ENCODE measurements around the gene TMEM25. TPM values are rescaled to one million over a fixed set of nuclear protein-coding genes. Genes with fewer than 3 reads are reported as not detected.

TMEM25 gene
- total RNA-seq, 1 donor from 2014 or later, result 18.3 TPM

DNA sequence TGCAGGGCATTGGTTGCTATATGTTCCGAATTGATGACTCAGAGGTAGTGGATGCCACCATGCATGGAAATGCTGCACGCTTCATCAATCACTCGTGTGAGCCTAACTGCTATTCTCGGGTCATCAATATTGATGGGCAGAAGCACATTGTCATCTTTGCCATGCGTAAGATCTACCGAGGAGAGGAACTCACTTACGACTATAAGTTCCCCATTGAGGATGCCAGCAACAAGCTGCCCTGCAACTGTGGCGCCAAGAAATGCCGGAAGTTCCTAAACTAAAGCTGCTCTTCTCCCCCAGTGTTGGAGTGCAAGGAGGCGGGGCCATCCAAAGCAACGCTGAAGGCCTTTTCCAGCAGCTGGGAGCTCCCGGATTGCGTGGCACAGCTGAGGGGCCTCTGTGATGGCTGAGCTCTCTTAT, 9.1 kb upstream of the TMEM25 start:
- ATAC-seq, result no peak
- Histone ChIP-seq H3K36me3 (peaks cover 83% of the 10 kb centered on the region), H3K27ac (no peak overlapping the region), H3K9me3 (no peaks in the 10 kb centered on the region), H3K4me1 (no peaks in the 10 kb centered on the region), H3K27me3 (ENCODE audit: low read depth) (no peaks in the 10 kb centered on the region), H3K4me3 (no peak overlapping the region)
- TF ChIP-seq, protein P1, sequence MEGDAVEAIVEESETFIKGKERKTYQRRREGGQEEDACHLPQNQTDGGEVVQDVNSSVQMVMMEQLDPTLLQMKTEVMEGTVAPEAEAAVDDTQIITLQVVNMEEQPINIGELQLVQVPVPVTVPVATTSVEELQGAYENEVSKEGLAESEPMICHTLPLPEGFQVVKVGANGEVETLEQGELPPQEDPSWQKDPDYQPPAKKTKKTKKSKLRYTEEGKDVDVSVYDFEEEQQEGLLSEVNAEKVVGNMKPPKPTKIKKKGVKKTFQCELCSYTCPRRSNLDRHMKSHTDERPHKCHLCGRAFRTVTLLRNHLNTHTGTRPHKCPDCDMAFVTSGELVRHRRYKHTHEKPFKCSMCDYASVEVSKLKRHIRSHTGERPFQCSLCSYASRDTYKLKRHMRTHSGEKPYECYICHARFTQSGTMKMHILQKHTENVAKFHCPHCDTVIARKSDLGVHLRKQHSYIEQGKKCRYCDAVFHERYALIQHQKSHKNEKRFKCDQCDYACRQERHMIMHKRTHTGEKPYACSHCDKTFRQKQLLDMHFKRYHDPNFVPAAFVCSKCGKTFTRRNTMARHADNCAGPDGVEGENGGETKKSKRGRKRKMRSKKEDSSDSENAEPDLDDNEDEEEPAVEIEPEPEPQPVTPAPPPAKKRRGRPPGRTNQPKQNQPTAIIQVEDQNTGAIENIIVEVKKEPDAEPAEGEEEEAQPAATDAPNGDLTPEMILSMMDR (IDR thresholded peaks at IDR 0.05), result no peak
- no peak for DNase-seq
- intact Hi-C loops (cut with DNase I), result no loop called here

DNA sequence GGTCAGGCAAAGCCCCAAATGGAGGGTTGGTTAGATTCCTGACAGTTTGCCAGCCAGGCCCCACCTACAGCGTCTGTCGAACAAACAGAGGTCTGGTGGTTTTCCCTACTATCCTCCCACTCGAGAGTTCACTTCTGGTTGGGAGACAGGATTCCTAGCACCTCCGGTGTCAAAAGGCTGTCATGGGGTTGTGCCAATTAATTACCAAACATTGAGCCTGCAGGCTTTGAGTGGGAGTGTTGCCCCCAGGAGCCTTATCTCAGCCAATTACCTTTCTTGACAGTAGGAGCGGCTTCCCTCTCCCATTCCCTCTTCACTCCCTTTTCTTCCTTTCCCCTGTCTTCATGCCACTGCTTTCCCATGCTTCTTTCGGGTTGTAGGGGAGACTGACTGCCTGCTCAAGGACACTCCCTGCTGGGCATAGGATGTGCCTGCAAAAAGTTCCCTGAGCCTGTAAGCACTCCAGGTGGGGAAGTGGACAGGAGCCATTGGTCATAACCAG, 8.4 kb upstream of the TMEM25 start:
- TF ChIP-seq, protein P1 (IDR thresholded peaks at IDR 0.05), result peak; percentile 24
- Histone ChIP-seq H3K4me1 (no peaks in the 10 kb centered on the region), H3K9me3 (no peaks in the 10 kb centered on the region), H3K4me3 (no peak overlapping the region), H3K36me3 (peaks cover 76% of the 10 kb centered on the region), H3K27me3 (ENCODE audit: low read depth) (no peaks in the 10 kb centered on the region), H3K27ac (no peak overlapping the region)
- intact Hi-C loops (cut with DNase I), result no loop called here
- DNase-seq (no peak), ATAC-seq (peak; percentile 67 to 73)

DNA sequence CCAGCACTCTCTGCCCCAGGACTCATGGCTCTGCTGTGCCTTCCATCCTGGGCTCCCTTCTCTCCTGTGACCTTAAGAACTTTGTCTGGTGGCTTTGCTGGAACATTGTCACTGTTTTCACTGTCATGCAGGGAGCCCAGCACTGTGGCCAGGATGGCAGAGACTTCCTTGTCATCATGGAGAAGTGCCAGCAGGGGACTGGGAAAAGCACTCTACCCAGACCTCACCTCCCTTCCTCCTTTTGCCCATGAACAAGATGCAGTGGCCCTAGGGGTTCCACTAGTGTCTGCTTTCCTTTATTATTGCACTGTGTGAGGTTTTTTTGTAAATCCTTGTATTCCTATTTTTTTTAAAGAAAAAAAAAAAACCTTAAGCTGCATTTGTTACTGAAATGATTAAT, 6.6 kb upstream of the TMEM25 start:
- intact Hi-C loops (cut with DNase I), result no loop called here
- ATAC-seq (no peak), DNase-seq (no peak)
- Histone ChIP-seq H3K9me3 (no peaks in the 10 kb centered on the region), H3K36me3 (peaks cover 62% of the 10 kb centered on the region), H3K4me3 (no peak overlapping the region), H3K4me1 (peaks cover 5% of the 10 kb centered on the region), H3K27me3 (ENCODE audit: low read depth) (no peaks in the 10 kb centered on the region), H3K27ac (no peak overlapping the region)
- TF ChIP-seq, protein P1 (IDR thresholded peaks at IDR 0.05), result no peak

DNA sequence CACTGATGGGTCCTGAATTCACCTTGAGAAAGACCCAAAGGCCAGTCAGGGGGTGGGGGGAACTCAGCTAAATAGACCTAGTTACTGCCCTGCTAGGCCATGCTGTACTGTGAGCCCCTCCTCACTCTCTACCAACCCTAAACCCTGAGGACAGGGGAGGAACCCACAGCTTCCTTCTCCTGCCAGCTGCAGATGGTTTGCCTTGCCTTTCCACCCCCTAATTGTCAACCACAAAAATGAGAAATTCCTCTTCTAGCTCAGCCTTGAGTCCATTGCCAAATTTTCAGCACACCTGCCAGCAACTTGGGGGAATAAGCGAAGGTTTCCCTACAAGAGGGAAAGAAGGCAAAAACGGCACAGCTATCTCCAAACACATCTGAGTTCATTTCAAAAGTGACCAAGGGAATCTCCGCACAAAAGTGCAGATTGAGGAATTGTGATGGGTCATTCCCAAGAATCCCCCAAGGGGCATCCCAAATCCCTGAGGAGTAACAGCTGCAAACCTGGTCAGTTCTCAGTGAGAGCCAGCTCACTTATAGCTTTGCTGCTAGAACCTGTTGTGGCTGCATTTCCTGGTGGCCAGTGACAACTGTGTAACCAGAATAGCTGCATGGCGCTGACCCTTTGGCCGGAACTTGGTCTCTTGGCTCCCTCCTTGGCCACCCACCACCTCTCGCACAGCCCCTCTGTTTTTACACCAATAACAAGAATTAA, 6.1 kb upstream of the TMEM25 start:
- TF ChIP-seq, protein P1 (IDR thresholded peaks at IDR 0.05), result no peak
- H3K9me3 ChIP-seq, result no peaks in the 10 kb centered on the region
- no peak for ATAC-seq
- H3K27me3 ChIP-seq (ENCODE audit: low read depth), result no peaks in the 10 kb centered on the region
- peaks cover 56% of the 10 kb centered on the region for H3K36me3 ChIP-seq
- intact Hi-C loops (cut with DNase I), result no loop called here
- DNase-seq, result no peak
- H3K4me3 ChIP-seq, result no peak overlapping the region
- H3K27ac ChIP-seq, result no peak overlapping the region
- H3K4me1 ChIP-seq, result peaks cover 11% of the 10 kb centered on the region

DNA sequence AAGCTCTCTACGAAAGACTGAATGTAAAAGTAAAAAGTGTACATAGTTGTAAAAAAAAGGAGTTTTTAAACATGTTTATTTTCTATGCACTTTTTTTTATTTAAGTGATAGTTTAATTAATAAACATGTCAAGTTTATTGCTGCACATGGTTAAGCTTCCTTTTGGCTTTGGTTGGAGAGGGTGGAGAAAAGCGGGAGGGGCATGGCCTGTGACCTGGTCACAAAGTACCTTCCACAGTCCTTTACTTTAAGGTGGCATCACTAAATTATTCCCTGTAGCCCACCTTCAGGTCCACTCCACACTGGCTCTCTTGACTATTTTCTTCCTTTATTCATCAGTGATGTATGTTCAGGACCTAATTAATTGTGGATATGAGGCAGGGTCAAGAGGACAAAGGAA, 4.3 kb upstream of the TMEM25 start:
- Histone ChIP-seq H3K27ac (no peak overlapping the region), H3K9me3 (no peaks in the 10 kb centered on the region), H3K27me3 (ENCODE audit: low read depth) (no peaks in the 10 kb centered on the region), H3K4me3 (no peak overlapping the region), H3K4me1 (peaks cover 22% of the 10 kb centered on the region), H3K36me3 (peaks cover 39% of the 10 kb centered on the region)
- intact Hi-C loops (cut with DNase I), result no loop called here
- TF ChIP-seq, protein P1 (IDR thresholded peaks at IDR 0.05), result no peak
- ATAC-seq (no peak), DNase-seq (no peak)

Data from lower lobe of right lung (tissue), 2 donors.